B cell (primary cell): Measurements from ENCODE around the gene NDFIP1. TPM values are rescaled to one million over a fixed set of nuclear protein-coding genes. Genes with fewer than 3 reads are reported as not detected.

Source experiments
- ATAC-seq: fragments of 200-7000 bp; cut with Tn5 transposase; one replicate; pipeline ENCODE4 v1.10.0; 2021; ENCODE audit warnings: low read depth, mild to moderate bottlenecking, moderate number of reproducible peaks, moderate library complexity
- CTCF ChIA-PET: fragments of 350-600 bp; sonication (Branson Sonifier 250); formaldehyde crosslinking; loops from one replicate; lab custom pipeline; 2021; ENCODE audit warnings: antibody characterized with exemption, inconsistent platforms; lab: Charles Lee
- POLR2A ChIA-PET: fragments of 350-600 bp; sonication (Branson Sonifier 250); formaldehyde crosslinking; loops from one replicate; lab custom pipeline; 2021; ENCODE audit warnings: antibody characterized with exemption; lab: Charles Lee
- DNase-seq: peaks from one replicate; pipeline ENCODE4 v3.0.0; 2013
- H2AFZ ChIP-seq: 2 replicates; pipeline ENCODE4 v1.6.1; 2012; ENCODE audit warnings: mild to moderate bottlenecking, low read depth, low read length; ENCODE audit not compliant: insufficient read depth, poor library complexity, severe bottlenecking
- H3K27ac ChIP-seq, 2 donors: 1 replicate in 1 of 2; 2 replicates in 1 of 2; pipeline ENCODE4 v1.5.1; 2012 to 2013; ENCODE audit warnings: low read length in 2 of 2, mild to moderate bottlenecking in 2 of 2, moderate library complexity in 1 of 2
- H3K27me3 ChIP-seq, 4 experiments: fragments of 200-600 bp in 1 of 4; sonication (generic) in 1 of 4; replicated peaks in 1 of 4; 1 replicate in 2 of 4; 2 replicates in 2 of 4; pipeline versions ENCODE4 v1.6.1 to v1.7.0; 2013 to 2016; ENCODE audit warnings: low read length in 3 of 4, mild to moderate bottlenecking in 2 of 4, mixed read lengths in 1 of 4, moderate library complexity in 1 of 4; ENCODE audit not compliant: insufficient read depth in 4 of 4, control insufficient read depth in 3 of 4; ENCODE audit errors: control extremely low read depth in 1 of 4
- H3K36me3 ChIP-seq, 2 experiments: replicated peaks in 1 of 2; 1 replicate in 1 of 2; 2 replicates in 1 of 2; pipeline versions ENCODE4 v1.6.1 to v1.7.1; 2013; ENCODE audit warnings: low read length in 1 of 2; ENCODE audit not compliant: insufficient read depth in 2 of 2, control insufficient read depth in 1 of 2; ENCODE audit errors: control extremely low read depth in 1 of 2, extremely low read depth in 1 of 2
- H3K4me1 ChIP-seq, 2 donors: fragments of 200-600 bp in 1 of 2; sonication (generic) in 1 of 2; 1 replicate in 1 of 2; 2 replicates in 1 of 2; pipeline versions ENCODE4 v1.5.1 to v1.6.1; 2013 to 2017; ENCODE audit warnings: low read length in 2 of 2; ENCODE audit not compliant: control insufficient read depth in 2 of 2, insufficient read depth in 2 of 2
- H3K4me2 ChIP-seq: replicated peaks from 2 replicates; pipeline ENCODE3; 2012; ENCODE audit warnings: mild to moderate bottlenecking, low read depth, low read length; ENCODE audit not compliant: poor library complexity, severe bottlenecking
- H3K4me3 ChIP-seq, 5 experiments: fragments of 200-600 bp in 1 of 5; sonication (generic) in 1 of 5; 1 replicate in 3 of 5; 2 replicates in 2 of 5; pipeline versions ENCODE4 v1.5.1 to v1.7.0; 2011 to 2016; ENCODE audit warnings: low read length in 4 of 5, mild to moderate bottlenecking in 4 of 5, low read depth in 2 of 5, control low read depth in 1 of 5, moderate library complexity in 1 of 5; ENCODE audit not compliant: insufficient read depth in 1 of 5; ENCODE audit errors: control extremely low read depth in 1 of 5, extremely low read depth in 1 of 5
- H3K79me2 ChIP-seq: fragments of 200-600 bp; sonication (generic); one replicate; pipeline ENCODE4 v1.6.0; 2016; ENCODE audit warnings: low read length; ENCODE audit not compliant: control insufficient read depth, insufficient read depth
- H3K9ac ChIP-seq: fragments of 200-600 bp; sonication (generic); 2 replicates; pipeline ENCODE4 v1.6.1; 2017; ENCODE audit warnings: mild to moderate bottlenecking, low read length, moderate library complexity
- H3K9me3 ChIP-seq, 3 donors: one replicate each; pipeline versions ENCODE4 v1.6.1 to v1.7.1; 2013; ENCODE audit warnings: low read length in 2 of 3; ENCODE audit not compliant: control insufficient read depth in 2 of 3, insufficient read depth in 1 of 3; ENCODE audit errors: control extremely low read depth in 1 of 3
- H4K20me1 ChIP-seq: 2 replicates; pipeline ENCODE4 v1.6.0; 2012; ENCODE audit warnings: mild to moderate bottlenecking, low read length; ENCODE audit not compliant: insufficient read depth, control insufficient read depth, poor library complexity, severe bottlenecking
- H3K27ac Mint-ChIP-seq: one replicate; pipeline ENCODE4 v1.8.0; 2021; ENCODE audit warnings: mixed read lengths
- H3K27me3 Mint-ChIP-seq: one replicate; pipeline ENCODE4 v1.8.0; 2021; ENCODE audit warnings: mixed read lengths
- H3K4me1 Mint-ChIP-seq: one replicate; pipeline ENCODE4 v1.8.0; 2021; ENCODE audit warnings: mixed read lengths
- H3K4me3 Mint-ChIP-seq: one replicate; pipeline ENCODE4 v1.8.0; 2021; ENCODE audit warnings: mixed read lengths
- H3K9me3 Mint-ChIP-seq: one replicate; pipeline ENCODE4 v1.8.0; 2022; ENCODE audit warnings: mixed read lengths; ENCODE audit not compliant: insufficient read depth
- CTCF ChIP-seq: fragments of 200-600 bp; IDR thresholded peaks from one replicate; pipeline ENCODE4 v1.8.0; 2022; ENCODE audit warnings: antibody characterized with exemption, mild to moderate bottlenecking
- EZH2 ChIP-seq: IDR thresholded peaks from 2 replicates; pipeline ENCODE4 v1.6.1; 2012; ENCODE audit warnings: borderline replicate concordance, low read depth, mild to moderate bottlenecking, moderate library complexity, low read length; ENCODE audit not compliant: insufficient read depth, poor library complexity, severe bottlenecking
- WGBS: methylation state at CpG from one replicate; pipeline ENCODE4 v1.1.5; 2013; ENCODE audit warnings: missing lambda C conversion rate; ENCODE audit not compliant: insufficient coverage; 5-methylcytosine and 5-hydroxymethylcytosine counted together
- intact Hi-C: fragments of 100-400 bp; cut with micrococcal nuclease; formaldehyde crosslinking; loops from one replicate; pipeline ENCODE4 v1.10.0; 2022
- polyA plus RNA-seq: library from polyadenylated mRNA; depleted of rRNA; stranded (reverse); fragments of >200 nt; gene quantifications from 2 replicates; pipeline ENCODE4 v1.2.3, GENCODE V29; 2012
- total RNA-seq, 2 donors: library from RNA; stranded (reverse); fragments of 120-200 nt in 1 of 2; gene quantifications; 1 replicate in 1 of 2; 2 replicates in 1 of 2; pipeline versions ENCODE4 v1.2.3 to v1.2.4, GENCODE V29; 2013 to 2022

Gene NDFIP1
- total and polyA plus RNA-seq, 2 donors (not counting 1 experiment from before 2014, with no cell fraction given): 10.6 to 34.6 TPM

DNA sequence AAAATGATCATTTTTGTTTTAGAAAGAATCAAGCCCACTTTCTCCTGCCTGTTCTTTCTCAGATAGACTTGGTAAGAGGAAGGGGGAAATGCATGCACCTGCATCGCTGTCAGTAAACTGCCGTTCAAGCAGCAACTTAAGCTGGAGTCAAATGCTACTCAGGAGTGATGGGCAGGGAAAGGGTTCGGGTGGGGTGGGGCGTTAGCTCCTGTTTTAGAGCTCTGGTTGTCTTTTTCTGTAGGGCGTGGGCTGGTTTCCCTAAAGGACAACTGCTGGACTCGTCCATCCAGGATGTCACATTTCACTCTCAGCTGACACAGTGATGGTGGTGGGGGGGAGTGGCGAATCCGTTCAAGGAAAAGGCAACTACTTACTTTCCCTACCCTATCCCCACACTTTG, 75.0 kb downstream of the NDFIP1 start:
- DNase-seq (no peak), ATAC-seq (no peak)
- 100% methylated on average over 2 of the region's 8 CpGs for WGBS
- Mint-ChIP-seq H3K27me3 (peaks cover 23% of the 10 kb centered on the region), H3K4me3 (no peak overlapping the region), H3K27ac (no peak overlapping the region), H3K4me1 (no peaks in the 10 kb centered on the region), H3K9me3 (no peaks in the 10 kb centered on the region)
- no peaks in the 10 kb centered on the region for H4K20me1 ChIP-seq
- no peak overlapping the region for H3K4me2 ChIP-seq
- no peaks in the 10 kb centered on the region for H3K36me3 ChIP-seq
- ChIA-PET CTCF (no interaction called here), POLR2A (no interaction called here)
- no peaks in the 10 kb centered on the region for H3K9me3 ChIP-seq
- intact Hi-C loops: no loop called here
- no peak overlapping the region for H3K4me3 ChIP-seq
- H2AFZ ChIP-seq: no peak overlapping the region
- H3K27ac ChIP-seq: no peak overlapping the region
- H3K4me1 ChIP-seq: no peaks in the 10 kb centered on the region
- H3K79me2 ChIP-seq: no peaks in the 10 kb centered on the region
- H3K27me3 ChIP-seq: peaks cover 0 to 4% (median 0%) of the 10 kb centered on the region in 4 experiments
- no peak overlapping the region for H3K9ac ChIP-seq
- TF ChIP-seq EZH2: no peak
- no peak for TF ChIP-seq CTCF

DNA sequence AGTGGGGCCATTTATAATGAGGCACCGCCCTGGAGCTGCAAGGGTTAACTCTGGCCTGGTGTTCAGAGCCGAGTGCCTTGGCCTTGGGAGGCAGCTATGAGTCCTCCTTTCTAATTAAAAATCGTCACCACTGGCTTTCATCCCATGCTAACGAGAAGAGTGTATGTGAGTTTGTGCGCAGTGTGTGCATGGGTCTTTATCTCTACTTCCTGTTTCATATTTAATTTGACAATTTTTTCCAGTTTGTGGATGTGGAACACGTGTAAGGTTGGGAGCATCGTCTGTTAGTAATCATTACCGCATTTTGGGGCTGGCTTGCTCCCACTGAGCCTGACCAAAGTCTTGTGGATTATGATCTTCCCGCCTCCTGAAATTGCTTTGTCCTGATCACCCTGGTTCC, 76.4 kb downstream of the NDFIP1 start:
- intact Hi-C loops: no loop called here
- no peaks in the 10 kb centered on the region for H3K79me2 ChIP-seq
- no peak overlapping the region for H3K27ac ChIP-seq
- Mint-ChIP-seq H3K4me3 (no peak overlapping the region), H3K27me3 (peaks cover 29% of the 10 kb centered on the region), H3K4me1 (no peaks in the 10 kb centered on the region), H3K9me3 (no peaks in the 10 kb centered on the region), H3K27ac (no peak overlapping the region)
- H3K4me1 ChIP-seq: no peaks in the 10 kb centered on the region
- peaks cover 0 to 4% (median 0%) of the 10 kb centered on the region in 4 experiments for H3K27me3 ChIP-seq
- ATAC-seq: no peak
- WGBS: 83% methylated on average over 5 of the region's 9 CpGs
- H3K4me2 ChIP-seq: no peak overlapping the region
- H3K9me3 ChIP-seq: no peaks in the 10 kb centered on the region
- no peaks in the 10 kb centered on the region for H3K36me3 ChIP-seq
- TF ChIP-seq CTCF (no peak), EZH2 (no peak)
- H3K4me3 ChIP-seq: no peak overlapping the region
- CTCF ChIA-PET: no interaction called here
- POLR2A ChIA-PET: no interaction called here
- no peak for DNase-seq
- H3K9ac ChIP-seq: no peak overlapping the region
- H4K20me1 ChIP-seq: no peaks in the 10 kb centered on the region
- no peak overlapping the region for H2AFZ ChIP-seq
